ENCODE results near the gene RALGPS2.

Gene RALGPS2

DNA sequence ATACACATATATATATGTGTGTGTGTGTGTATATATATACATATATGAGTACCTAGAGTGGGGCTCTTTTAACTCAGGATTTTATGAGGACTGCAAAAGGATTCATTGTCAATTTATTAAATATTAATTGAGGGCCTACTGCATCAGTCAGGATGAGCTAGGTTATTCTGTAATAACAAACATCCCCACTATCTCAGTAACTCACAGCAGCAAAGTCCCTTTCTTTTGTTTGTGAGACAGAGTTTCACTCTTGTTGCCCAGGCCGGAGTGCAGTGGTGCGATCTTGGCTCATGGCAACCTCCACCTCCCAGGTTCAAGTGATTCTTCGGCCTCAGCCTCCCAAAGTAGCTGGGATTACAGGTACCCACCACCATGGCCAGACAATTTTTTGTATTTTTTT, 236.8 kb downstream of the RALGPS2 start:
- no peaks in the 10 kb centered on the region for H3K36me3 ChIP-seq
- no peaks in the 10 kb centered on the region for H3K9me3 ChIP-seq
- no peak for TF ChIP-seq CTCF (IDR thresholded peaks at IDR 0.05)
- H3K27ac ChIP-seq, result no peak overlapping the region
- H3K27me3 ChIP-seq, result no peaks in the 10 kb centered on the region
- H3K4me1 ChIP-seq (ENCODE audit: control insufficient read depth in 1 of 2, insufficient read depth in 1 of 2, low read depth in 1 of 2, low read length in 1 of 2), result no peaks in the 10 kb centered on the region
- no peak overlapping the region for H3K4me3 ChIP-seq (ENCODE audit: low read depth in 1 of 2, low read length in 1 of 2)

GRCh38 chr1:178962853-178963711, 238.0 kb downstream of the RALGPS2 start:
- TF ChIP-seq CTCF (IDR thresholded peaks at IDR 0.05), result no peak
- Histone ChIP-seq H3K36me3 (no peaks in the 10 kb centered on the region), H3K27ac (no peak overlapping the region), H3K4me1 (ENCODE audit: control insufficient read depth in 1 of 2, insufficient read depth in 1 of 2, low read depth in 1 of 2, low read length in 1 of 2) (no peaks in the 10 kb centered on the region), H3K27me3 (no peaks in the 10 kb centered on the region), H3K4me3 (ENCODE audit: low read depth in 1 of 2, low read length in 1 of 2) (no peak overlapping the region), H3K9me3 (no peaks in the 10 kb centered on the region)

DNA sequence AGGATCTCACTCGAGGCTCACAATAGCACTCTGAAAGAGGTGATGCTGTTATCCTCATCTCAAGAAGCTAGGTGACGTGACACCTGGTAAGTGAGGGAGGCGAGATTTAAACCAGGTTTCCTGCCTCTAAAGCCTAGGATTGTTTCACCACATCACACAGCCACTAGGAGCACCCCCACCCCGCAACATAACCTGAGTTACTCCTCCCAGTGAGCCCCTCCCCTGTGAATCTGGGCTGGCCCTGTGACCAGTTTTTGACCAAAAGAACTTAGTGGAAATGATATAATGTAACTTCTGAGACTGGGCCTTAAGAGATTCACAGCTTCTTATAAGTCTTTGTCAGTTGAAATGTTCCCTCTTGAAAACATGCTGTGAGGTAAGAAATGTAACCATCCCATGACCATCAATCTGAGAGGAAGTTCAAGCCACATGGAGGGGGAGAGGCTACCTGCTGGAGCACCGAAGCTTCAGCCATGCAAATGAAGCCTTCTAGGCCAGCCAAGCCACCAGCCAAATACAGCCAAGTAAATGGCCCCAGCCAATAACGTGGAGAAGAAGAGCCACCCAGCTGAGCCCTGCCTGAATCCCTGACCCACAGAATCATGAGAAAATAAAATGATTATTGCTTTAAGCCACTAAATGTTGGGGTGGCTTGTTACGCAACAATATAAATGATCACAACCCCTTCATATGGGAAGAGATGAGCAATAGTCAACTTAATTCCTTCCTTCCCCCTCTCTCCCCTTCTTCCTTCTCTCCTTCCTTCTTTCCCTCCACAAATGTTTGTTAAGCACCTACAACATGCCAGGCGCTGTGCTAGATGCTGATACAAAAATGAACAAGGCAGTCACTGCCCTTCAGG, 239.7 kb downstream of the RALGPS2 start:
- H3K4me3 ChIP-seq (ENCODE audit: low read depth in 1 of 2, low read length in 1 of 2), result no peak overlapping the region
- H3K36me3 ChIP-seq, result no peaks in the 10 kb centered on the region
- H3K27me3 ChIP-seq, result no peaks in the 10 kb centered on the region
- H3K4me1 ChIP-seq (ENCODE audit: control insufficient read depth in 1 of 2, insufficient read depth in 1 of 2, low read depth in 1 of 2, low read length in 1 of 2), result no peaks in the 10 kb centered on the region
- TF ChIP-seq CTCF (IDR thresholded peaks at IDR 0.05), result no peak
- no peaks in the 10 kb centered on the region for H3K9me3 ChIP-seq
- H3K27ac ChIP-seq, result no peak overlapping the region

- TF ChIP-seq CTCF (IDR thresholded peaks at IDR 0.05), result no peak
- no peaks in the 10 kb centered on the region for H3K27me3 ChIP-seq
- H3K4me1 ChIP-seq (ENCODE audit: control insufficient read depth in 1 of 2, insufficient read depth in 1 of 2, low read depth in 1 of 2, low read length in 1 of 2), result no peaks in the 10 kb centered on the region
- H3K27ac ChIP-seq, result no peak overlapping the region
- no peaks in the 10 kb centered on the region for H3K9me3 ChIP-seq
- no peak overlapping the region for H3K4me3 ChIP-seq (ENCODE audit: low read depth in 1 of 2, low read length in 1 of 2)
- H3K36me3 ChIP-seq, result no peaks in the 10 kb centered on the region
These were observed 241.3 kb downstream of the RALGPS2 start for GRCh38 chr1:178966312-178966711.

GRCh38 chr1:178969226-178969987, 244.4 kb downstream of the RALGPS2 start:
- H3K27me3 ChIP-seq, result no peaks in the 10 kb centered on the region
- H3K36me3 ChIP-seq, result no peaks in the 10 kb centered on the region
- H3K4me1 ChIP-seq (ENCODE audit: control insufficient read depth in 1 of 2, insufficient read depth in 1 of 2, low read depth in 1 of 2, low read length in 1 of 2), result no peaks in the 10 kb centered on the region
- no peak overlapping the region for H3K27ac ChIP-seq
- H3K9me3 ChIP-seq, result no peaks in the 10 kb centered on the region
- no peak overlapping the region for H3K4me3 ChIP-seq (ENCODE audit: low read depth in 1 of 2, low read length in 1 of 2)
- no peak for TF ChIP-seq CTCF (IDR thresholded peaks at IDR 0.05)

Data from neutrophil (primary cell).